Pons (tissue), 1 donor: ENCODE data around the gene OR10H1.
"Not testable (repeated sequence)": the region's sequence is repeated elsewhere in the genome, so short reads cannot be mapped to it uniquely, and the experiment has no call there.

ENCODE experiments used
- DNase-seq: peaks from one replicate; pipeline ENCODE4 v3.0.0-alpha.2; 2016; ENCODE audit warnings: low spot score

The OR10H1 gene

GRCh38 chr19:15828611-15829305 is 13.3 kb upstream of the OR10H1 start:
- DNase-seq = not testable (repeated sequence)

GRCh38 chr19:15828121-15828610 is 12.7 kb upstream of the OR10H1 start:
- DNase-seq = no peak

- no peak for DNase-seq
Measured at GRCh38 chr19:15825753-15826152, 10.3 kb upstream of the OR10H1 start.

GRCh38 chr19:15820646-15821045 is 5.2 kb upstream of the OR10H1 start:
- DNase-seq = no peak

GRCh38 chr19:15813916-15814315 is 1.5 kb downstream of the OR10H1 start:
- no peak for DNase-seq

- no peak for DNase-seq
Measured at GRCh38 chr19:15812060-15812722, 3.3 kb downstream of the OR10H1 start.

- DNase-seq = no peak
Measured at GRCh38 chr19:15811476-15811875, 4.0 kb downstream of the OR10H1 start.

GRCh38 chr19:15810335-15810734 is 5.1 kb downstream of the OR10H1 start:
- DNase-seq = no peak

- DNase-seq = not testable (repeated sequence)
Measured at GRCh38 chr19:15794279-15794678, 21.2 kb downstream of the OR10H1 start.

- no peak for DNase-seq
Measured at GRCh38 chr19:15790096-15790495, 25.4 kb downstream of the OR10H1 start.

- no peak for DNase-seq
Measured at GRCh38 chr19:15788594-15789270, 26.7 kb downstream of the OR10H1 start.

GRCh38 chr19:15787611-15788155 is 27.8 kb downstream of the OR10H1 start, which contains the start of gene OR10H5:
Gene OR10H5, plus strand, starts transcription at chr19:15787661. Its CDS starts 6,388 bp downstream, at chr19:15794049.
- no peak for DNase-seq

- peak; percentile 36 for DNase-seq
Measured at GRCh38 chr19:15782896-15783295, 32.6 kb downstream of the OR10H1 start.

GRCh38 chr19:15782211-15782610 is 33.3 kb downstream of the OR10H1 start:
- DNase-seq = no peak

- DNase-seq = no peak
Measured at GRCh38 chr19:15781661-15782060, 33.8 kb downstream of the OR10H1 start.

GRCh38 chr19:15780610-15781418 is 34.6 kb downstream of the OR10H1 start:
- DNase-seq = peak; percentile 17

GRCh38 chr19:15779756-15780476 is 35.5 kb downstream of the OR10H1 start:
- peak; percentile 91 for DNase-seq

GRCh38 chr19:15776991-15777970 is 38.2 kb downstream of the OR10H1 start:
- DNase-seq = no peak

- no peak for DNase-seq
Measured at GRCh38 chr19:15776264-15776663, 39.2 kb downstream of the OR10H1 start.

GRCh38 chr19:15775249-15775648 is 40.2 kb downstream of the OR10H1 start:
- no peak for DNase-seq
